ENCODE data around the gene NHLRC4. TPM values are rescaled to one million over a fixed set of nuclear protein-coding genes. Genes with fewer than 3 reads are reported as not detected.
A peak's percentile ranks its signal among the peaks of the same experiment; 100 is the strongest.

The NHLRC4 gene
- total and polyA plus RNA-seq, 2 of the 13 experiments (the other 11 are each of a cell fraction or from before 2014, with no cell fraction given) = 0.40 to 0.59 TPM

DNA sequence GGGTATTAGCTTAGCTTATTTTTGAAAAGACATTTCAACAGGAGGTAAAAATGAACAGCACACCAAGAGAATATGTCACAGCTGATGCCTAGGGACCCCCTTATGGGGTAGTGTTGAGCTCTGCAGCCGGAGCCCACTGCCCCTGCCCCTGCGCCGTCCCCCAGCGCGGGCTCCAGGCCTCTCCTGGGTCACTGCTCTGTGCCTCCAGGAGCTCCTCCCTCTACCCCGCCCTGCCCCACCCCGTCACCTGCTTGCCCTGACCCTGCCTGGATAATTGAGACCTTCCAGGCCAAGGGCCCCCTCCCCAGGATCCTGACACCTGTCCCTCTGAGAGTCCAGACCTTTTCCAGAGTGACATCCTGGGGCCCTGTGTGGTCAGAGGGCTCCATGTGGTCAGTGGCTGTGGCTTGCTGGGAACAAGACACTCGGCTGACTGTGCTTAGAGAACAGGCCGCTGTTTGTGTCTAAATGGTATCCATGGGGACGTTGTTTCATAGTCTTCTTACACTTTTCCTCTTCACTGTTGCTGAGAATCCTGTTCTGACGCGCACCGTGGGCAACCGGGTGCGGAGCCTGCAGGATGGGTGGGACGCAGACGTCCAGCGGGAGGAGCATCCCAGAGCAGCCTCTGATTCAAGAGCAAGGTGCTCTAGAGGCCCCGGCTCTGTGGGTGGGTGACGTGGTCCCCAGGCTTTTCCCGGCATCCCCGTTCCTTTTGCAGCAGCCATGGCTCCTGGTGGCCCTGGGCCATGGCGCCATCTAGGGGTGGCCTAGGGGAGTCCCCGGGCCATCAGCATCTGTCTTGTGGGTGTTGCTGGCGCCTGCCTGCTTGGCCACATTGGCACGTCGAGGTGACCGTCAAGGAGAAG is 43.9 kb downstream of the NHLRC4 start (continued):
- TF ChIP-seq, protein P1, sequence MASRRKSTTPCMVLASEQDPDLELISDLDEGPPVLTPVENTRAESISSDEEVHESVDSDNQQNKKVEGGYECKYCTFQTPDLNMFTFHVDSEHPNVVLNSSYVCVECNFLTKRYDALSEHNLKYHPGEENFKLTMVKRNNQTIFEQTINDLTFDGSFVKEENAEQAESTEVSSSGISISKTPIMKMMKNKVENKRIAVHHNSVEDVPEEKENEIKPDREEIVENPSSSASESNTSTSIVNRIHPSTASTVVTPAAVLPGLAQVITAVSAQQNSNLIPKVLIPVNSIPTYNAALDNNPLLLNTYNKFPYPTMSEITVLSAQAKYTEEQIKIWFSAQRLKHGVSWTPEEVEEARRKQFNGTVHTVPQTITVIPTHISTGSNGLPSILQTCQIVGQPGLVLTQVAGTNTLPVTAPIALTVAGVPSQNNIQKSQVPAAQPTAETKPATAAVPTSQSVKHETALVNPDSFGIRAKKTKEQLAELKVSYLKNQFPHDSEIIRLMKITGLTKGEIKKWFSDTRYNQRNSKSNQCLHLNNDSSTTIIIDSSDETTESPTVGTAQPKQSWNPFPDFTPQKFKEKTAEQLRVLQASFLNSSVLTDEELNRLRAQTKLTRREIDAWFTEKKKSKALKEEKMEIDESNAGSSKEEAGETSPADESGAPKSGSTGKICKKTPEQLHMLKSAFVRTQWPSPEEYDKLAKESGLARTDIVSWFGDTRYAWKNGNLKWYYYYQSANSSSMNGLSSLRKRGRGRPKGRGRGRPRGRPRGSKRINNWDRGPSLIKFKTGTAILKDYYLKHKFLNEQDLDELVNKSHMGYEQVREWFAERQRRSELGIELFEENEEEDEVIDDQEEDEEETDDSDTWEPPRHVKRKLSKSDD (CRISPR knock-in tag; IDR thresholded peaks at IDR 0.05; ENCODE audit: low read depth) = no peak
- TF ChIP-seq FOXA3 (CRISPR knock-in tag; IDR thresholded peaks at IDR 0.05) = 0 out of 2 replicates have a peak, but pooled peaks have one; percentile 18
- TF ChIP-seq HDAC2 (CRISPR knock-in tag; IDR thresholded peaks at IDR 0.05) = peak; percentile 52; the same call in 1 of the 2 replicates
- peak; percentile 44 for TF ChIP-seq HNRNPLL (IDR thresholded peaks at IDR 0.05; ENCODE audit: low read depth, low read length, poor library complexity, severe bottlenecking)
- peak; percentile 66; the same call in 1 of the 2 replicates for TF ChIP-seq KDM5B (CRISPR knock-in tag; IDR thresholded peaks at IDR 0.05; ENCODE audit: borderline replicate concordance)
- no peak for TF ChIP-seq ZNF138 (CRISPR knock-in tag; IDR thresholded peaks at IDR 0.05; ENCODE audit: low read depth)
- TF ChIP-seq KDM1A (CRISPR knock-in tag; IDR thresholded peaks at IDR 0.05) = 0 out of 2 replicates have a peak, but pooled peaks have one; percentile 23
- TF ChIP-seq HOXA3 (CRISPR knock-in tag; IDR thresholded peaks at IDR 0.05) = peak; percentile 61; the same call in 1 of the 2 replicates
- TF ChIP-seq KDM2A (CRISPR knock-in tag; IDR thresholded peaks at IDR 0.05; ENCODE audit: borderline replicate concordance, low read depth) = peak; percentile 55; the same call in 1 of the 2 replicates
- no peak for TF ChIP-seq FOXJ3 (CRISPR knock-in tag; IDR thresholded peaks at IDR 0.05; ENCODE audit: borderline replicate concordance)
- peak; percentile 53; the same call in 1 of the 2 replicates for TF ChIP-seq HIVEP1 (CRISPR knock-in tag; IDR thresholded peaks at IDR 0.05)
- TF ChIP-seq DMAP1 (CRISPR knock-in tag; IDR thresholded peaks at IDR 0.05) = peak; percentile 37; the same call in 1 of the 2 replicates
- 0 out of 2 replicates have a peak, but pooled peaks have one; percentile 26 for TF ChIP-seq ZGPAT (CRISPR knock-in tag; IDR thresholded peaks at IDR 0.05)
- TF ChIP-seq KDM4B (CRISPR knock-in tag; IDR thresholded peaks at IDR 0.05) = peak; percentile 20; the same call in 1 of the 2 replicates
- TF ChIP-seq YEATS2 (CRISPR knock-in tag; IDR thresholded peaks at IDR 0.05; ENCODE audit: borderline replicate concordance) = peak; percentile 66; the same call in 1 of the 2 replicates
- no peak for TF ChIP-seq ZNF205 (CRISPR knock-in tag; IDR thresholded peaks at IDR 0.05)
- peak; percentile 64 for TF ChIP-seq GATAD1 (CRISPR knock-in tag; IDR thresholded peaks at IDR 0.05)
- peak; percentile 27; the same call in 1 of the 2 replicates for TF ChIP-seq TBX2 (CRISPR knock-in tag; IDR thresholded peaks at IDR 0.05; ENCODE audit: borderline replicate concordance)
- TF ChIP-seq GLI4 (CRISPR knock-in tag; IDR thresholded peaks at IDR 0.05; ENCODE audit: borderline replicate concordance) = 0 out of 2 replicates have a peak, but pooled peaks have one; percentile 22
- TF ChIP-seq, protein P2, sequence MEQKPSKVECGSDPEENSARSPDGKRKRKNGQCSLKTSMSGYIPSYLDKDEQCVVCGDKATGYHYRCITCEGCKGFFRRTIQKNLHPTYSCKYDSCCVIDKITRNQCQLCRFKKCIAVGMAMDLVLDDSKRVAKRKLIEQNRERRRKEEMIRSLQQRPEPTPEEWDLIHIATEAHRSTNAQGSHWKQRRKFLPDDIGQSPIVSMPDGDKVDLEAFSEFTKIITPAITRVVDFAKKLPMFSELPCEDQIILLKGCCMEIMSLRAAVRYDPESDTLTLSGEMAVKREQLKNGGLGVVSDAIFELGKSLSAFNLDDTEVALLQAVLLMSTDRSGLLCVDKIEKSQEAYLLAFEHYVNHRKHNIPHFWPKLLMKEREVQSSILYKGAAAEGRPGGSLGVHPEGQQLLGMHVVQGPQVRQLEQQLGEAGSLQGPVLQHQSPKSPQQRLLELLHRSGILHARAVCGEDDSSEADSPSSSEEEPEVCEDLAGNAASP (CRISPR knock-in tag; IDR thresholded peaks at IDR 0.05; ENCODE audit: borderline replicate concordance) = 0 out of 2 replicates have a peak, but pooled peaks have one; percentile 40
- TF ChIP-seq, protein P3, sequence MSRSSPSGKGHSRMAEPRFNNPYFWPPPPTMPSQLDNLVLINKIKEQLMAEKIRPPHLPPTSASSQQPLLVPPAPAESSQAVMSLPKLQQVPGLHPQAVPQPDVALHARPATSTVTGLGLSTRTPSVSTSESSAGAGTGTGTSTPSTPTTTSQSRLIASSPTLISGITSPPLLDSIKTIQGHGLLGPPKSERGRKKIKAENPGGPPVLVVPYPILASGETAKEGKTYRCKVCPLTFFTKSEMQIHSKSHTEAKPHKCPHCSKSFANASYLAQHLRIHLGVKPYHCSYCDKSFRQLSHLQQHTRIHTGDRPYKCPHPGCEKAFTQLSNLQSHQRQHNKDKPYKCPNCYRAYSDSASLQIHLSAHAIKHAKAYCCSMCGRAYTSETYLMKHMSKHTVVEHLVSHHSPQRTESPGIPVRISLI (CRISPR knock-in tag; IDR thresholded peaks at IDR 0.05; ENCODE audit: borderline replicate concordance) = no peak
